DOHH2 (cell line): ENCODE data around the gene TSPAN32.

Experiments used
- H3F3A ChIP-seq: fragments of 200-600 bp; sonication (generic), shearing (Covaris generic); 2 replicates; pipeline ENCODE4 v1.6.0; 2016; ENCODE audit warnings: antibody characterized with exemption, mild to moderate bottlenecking; ENCODE audit not compliant: control insufficient read depth, insufficient read depth
- H3K27ac ChIP-seq: fragments of 200-600 bp; sonication (generic); 2 replicates; pipeline ENCODE4 v1.5.1; 2014; ENCODE audit warnings: low read depth, mild to moderate bottlenecking, low read length, moderate library complexity
- H3K27me3 ChIP-seq: fragments of 200-600 bp; sonication (generic); 2 replicates; pipeline ENCODE4 v1.6.1; 2014; ENCODE audit warnings: mild to moderate bottlenecking, low read length, mixed read lengths; ENCODE audit not compliant: control insufficient read depth
- H3K36me3 ChIP-seq: fragments of 200-600 bp; sonication (generic); 2 replicates; pipeline ENCODE4 v1.6.1; 2014; ENCODE audit warnings: mild to moderate bottlenecking, low read length, moderate library complexity, mixed read lengths; ENCODE audit not compliant: control insufficient read depth
- H3K4me1 ChIP-seq: fragments of 200-600 bp; sonication (generic); 2 replicates; pipeline ENCODE4 v1.6.1; 2014; ENCODE audit warnings: mild to moderate bottlenecking, low read length, mixed read lengths; ENCODE audit not compliant: control insufficient read depth
- H3K4me2 ChIP-seq: fragments of 200-600 bp; sonication (generic); 2 replicates; pipeline ENCODE4 v1.6.0; 2014; ENCODE audit warnings: mild to moderate bottlenecking, low read length, moderate library complexity
- H3K4me3 ChIP-seq: fragments of 200-600 bp; sonication (generic); 2 replicates; pipeline ENCODE4 v1.5.1; 2014; ENCODE audit warnings: mild to moderate bottlenecking, low read length, mixed read lengths
- H3K79me2 ChIP-seq: fragments of 200-600 bp; sonication (generic); 2 replicates; pipeline ENCODE4 v1.6.1; 2014; ENCODE audit warnings: mild to moderate bottlenecking, low read length, mixed read lengths; ENCODE audit not compliant: control insufficient read depth
- H3K9me2 ChIP-seq: fragments of 200-600 bp; sonication (generic); replicated peaks from 2 replicates; pipeline ENCODE4 v1.6.1; 2014; ENCODE audit warnings: mild to moderate bottlenecking, low read length, mixed read lengths; ENCODE audit not compliant: control insufficient read depth
- H3K9me3 ChIP-seq: fragments of 200-600 bp; sonication (generic); 2 replicates; pipeline ENCODE4 v1.6.1; 2014; ENCODE audit warnings: antibody characterized with exemption, low read length, mixed read lengths; ENCODE audit not compliant: control insufficient read depth, insufficient read depth
- H4K20me1 ChIP-seq: fragments of 200-600 bp; sonication (generic); 2 replicates; pipeline ENCODE4 v1.6.0; 2014; ENCODE audit warnings: low read depth, mild to moderate bottlenecking, antibody characterized with exemption, low read length, moderate library complexity; ENCODE audit not compliant: control insufficient read depth, insufficient read depth
- CTCF ChIP-seq: fragments of 200-600 bp; sonication (generic); IDR thresholded peaks from one replicate; pipeline ENCODE4 v1.5.1; 2014; ENCODE audit warnings: antibody characterized with exemption, mild to moderate bottlenecking, low read depth, low read length; ENCODE audit not compliant: poor library complexity, severe bottlenecking
- EZH2phosphoT487 ChIP-seq: fragments of 200-600 bp; sonication (generic); IDR thresholded peaks from 2 replicates; pipeline ENCODE4 v1.6.1; 2017; ENCODE audit warnings: borderline replicate concordance, mild to moderate bottlenecking, antibody characterized with exemption, low read length, moderate library complexity, mixed read lengths

The TSPAN32 gene

GRCh38 chr11:2316963-2317244 lies 15.1 kb downstream of the TSPAN32 start:
- H3F3A ChIP-seq, result no peaks in the 10 kb centered on the region
- H3K4me2 ChIP-seq, result no peak overlapping the region
- no peak for TF ChIP-seq EZH2phosphoT487
- H3K79me2 ChIP-seq, result no peaks in the 10 kb centered on the region
- H3K27me3 ChIP-seq, result no peaks in the 10 kb centered on the region
- no peak overlapping the region for H3K27ac ChIP-seq
- H4K20me1 ChIP-seq, result no peaks in the 10 kb centered on the region
- no peaks in the 10 kb centered on the region for H3K9me3 ChIP-seq
- H3K4me3 ChIP-seq, result no peak overlapping the region
- no peaks in the 10 kb centered on the region for H3K9me2 ChIP-seq
- H3K36me3 ChIP-seq, result no peaks in the 10 kb centered on the region
- no peaks in the 10 kb centered on the region for H3K4me1 ChIP-seq

- no peak overlapping the region for H3K4me2 ChIP-seq
Observed at GRCh38 chr11:2317354-2318050, 15.7 kb downstream of the TSPAN32 start.

GRCh38 chr11:2318123-2318522 lies 16.3 kb downstream of the TSPAN32 start:
- no peaks in the 10 kb centered on the region for H3F3A ChIP-seq
- no peaks in the 10 kb centered on the region for H3K27me3 ChIP-seq
- H3K9me2 ChIP-seq, result no peaks in the 10 kb centered on the region
- no peaks in the 10 kb centered on the region for H4K20me1 ChIP-seq
- no peaks in the 10 kb centered on the region for H3K36me3 ChIP-seq
- H3K4me3 ChIP-seq, result no peak overlapping the region
- no peaks in the 10 kb centered on the region for H3K79me2 ChIP-seq
- H3K27ac ChIP-seq, result no peak overlapping the region
- TF ChIP-seq EZH2phosphoT487 (no peak), CTCF (no peak)
- H3K9me3 ChIP-seq, result no peaks in the 10 kb centered on the region
- H3K4me2 ChIP-seq, result no peak overlapping the region
- H3K4me1 ChIP-seq, result no peaks in the 10 kb centered on the region

More at GRCh38 chr11:2317354-2318050, 15.7 kb downstream of the TSPAN32 start:
- H4K20me1 ChIP-seq, result no peaks in the 10 kb centered on the region
- no peaks in the 10 kb centered on the region for H3F3A ChIP-seq
- H3K79me2 ChIP-seq, result no peaks in the 10 kb centered on the region
- H3K4me3 ChIP-seq, result no peak overlapping the region
- no peak for TF ChIP-seq CTCF
- TF ChIP-seq EZH2phosphoT487, result no peak
- H3K27ac ChIP-seq, result no peak overlapping the region
- H3K36me3 ChIP-seq, result no peaks in the 10 kb centered on the region
- H3K4me1 ChIP-seq, result no peaks in the 10 kb centered on the region
- H3K9me3 ChIP-seq, result no peaks in the 10 kb centered on the region
- no peaks in the 10 kb centered on the region for H3K9me2 ChIP-seq
- no peaks in the 10 kb centered on the region for H3K27me3 ChIP-seq

- no peak overlapping the region for H3K4me3 ChIP-seq
- no peaks in the 10 kb centered on the region for H3K79me2 ChIP-seq
- no peaks in the 10 kb centered on the region for H3K36me3 ChIP-seq
- H3K4me2 ChIP-seq, result no peak overlapping the region
- no peaks in the 10 kb centered on the region for H3F3A ChIP-seq
- H3K9me2 ChIP-seq, result no peaks in the 10 kb centered on the region
- H4K20me1 ChIP-seq, result no peaks in the 10 kb centered on the region
- H3K27ac ChIP-seq, result no peak overlapping the region
- TF ChIP-seq EZH2phosphoT487 (no peak), CTCF (no peak)
- H3K4me1 ChIP-seq, result no peaks in the 10 kb centered on the region
- no peaks in the 10 kb centered on the region for H3K9me3 ChIP-seq
- no peaks in the 10 kb centered on the region for H3K27me3 ChIP-seq
Observed at GRCh38 chr11:2318707-2319106, 16.9 kb downstream of the TSPAN32 start.
